DOHH2 (cell line): Measurements from ENCODE around the gene RASSF10.

ENCODE experiments used
- CTCF ChIP-seq: fragments of 200-600 bp; sonication (generic); IDR thresholded peaks from one replicate; pipeline ENCODE4 v1.5.1; 2014; ENCODE audit warnings: antibody characterized with exemption, mild to moderate bottlenecking, low read depth, low read length; ENCODE audit not compliant: poor library complexity, severe bottlenecking
- EZH2phosphoT487 ChIP-seq: fragments of 200-600 bp; sonication (generic); IDR thresholded peaks from 2 replicates; pipeline ENCODE4 v1.6.1; 2017; ENCODE audit warnings: borderline replicate concordance, mild to moderate bottlenecking, antibody characterized with exemption, low read length, moderate library complexity, mixed read lengths

- no peak for TF ChIP-seq CTCF
- no peak for TF ChIP-seq EZH2phosphoT487
These were observed 29.2 kb downstream of the RASSF10 start for GRCh38 chr11:13038366-13038765.
